Adrenal gland (tissue), 5 donors: ENCODE measurements around the gene TPP2.

Experiments used
- POLR2A ChIP-seq, 2 donors: fragments of 450-650 bp; IDR thresholded peaks; one replicate each; pipeline ENCODE4 v1.6.1; 2017; ENCODE audit warnings: antibody characterized with exemption in 2 of 2, mild to moderate bottlenecking in 2 of 2, moderate library complexity in 1 of 2
- TF ChIP-seq, protein P1 (sequence below), 6 experiments: fragments of 450-650 bp in 4 of 6; fragments of 200-600 bp in 2 of 6; sonication (generic) in 1 of 6; IDR thresholded peaks; 1 replicate in 5 of 6; 2 replicates in 1 of 6; pipeline versions ENCODE4 v1.5.1 to v1.8.0; 2016 to 2021; ENCODE audit warnings: antibody characterized with exemption in 6 of 6, mild to moderate bottlenecking in 2 of 6, moderate library complexity in 1 of 6
- donor health status: DM: no; HTN: no; CAD: no.

- TF ChIP-seq, protein P1, sequence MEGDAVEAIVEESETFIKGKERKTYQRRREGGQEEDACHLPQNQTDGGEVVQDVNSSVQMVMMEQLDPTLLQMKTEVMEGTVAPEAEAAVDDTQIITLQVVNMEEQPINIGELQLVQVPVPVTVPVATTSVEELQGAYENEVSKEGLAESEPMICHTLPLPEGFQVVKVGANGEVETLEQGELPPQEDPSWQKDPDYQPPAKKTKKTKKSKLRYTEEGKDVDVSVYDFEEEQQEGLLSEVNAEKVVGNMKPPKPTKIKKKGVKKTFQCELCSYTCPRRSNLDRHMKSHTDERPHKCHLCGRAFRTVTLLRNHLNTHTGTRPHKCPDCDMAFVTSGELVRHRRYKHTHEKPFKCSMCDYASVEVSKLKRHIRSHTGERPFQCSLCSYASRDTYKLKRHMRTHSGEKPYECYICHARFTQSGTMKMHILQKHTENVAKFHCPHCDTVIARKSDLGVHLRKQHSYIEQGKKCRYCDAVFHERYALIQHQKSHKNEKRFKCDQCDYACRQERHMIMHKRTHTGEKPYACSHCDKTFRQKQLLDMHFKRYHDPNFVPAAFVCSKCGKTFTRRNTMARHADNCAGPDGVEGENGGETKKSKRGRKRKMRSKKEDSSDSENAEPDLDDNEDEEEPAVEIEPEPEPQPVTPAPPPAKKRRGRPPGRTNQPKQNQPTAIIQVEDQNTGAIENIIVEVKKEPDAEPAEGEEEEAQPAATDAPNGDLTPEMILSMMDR (IDR thresholded peaks at IDR 0.05), result no peak
- TF ChIP-seq POLR2A (IDR thresholded peaks at IDR 0.05), result no peak
Observed at GRCh38 chr13:102658660-102659059, 61.9 kb downstream of the TPP2 start.
